OCI-LY3 (cell line): ENCODE measurements around the gene SCUBE3.

Source experiments
- CTCF ChIP-seq: fragments of 200-600, 300-600 bp; sonication (generic); IDR thresholded peaks from 2 replicates; pipeline ENCODE4 v1.5.1; 2014; ENCODE audit warnings: antibody characterized with exemption, low read length, low read depth
- EZH2phosphoT487 ChIP-seq: fragments of 200-600 bp; shearing (Covaris generic); IDR thresholded peaks from 2 replicates; pipeline ENCODE4 v1.6.1; 2018; ENCODE audit warnings: antibody characterized with exemption, mixed run types, low read depth

GRCh38 chr6:35267446-35267845 lies 53.7 kb downstream of the SCUBE3 start:
- TF ChIP-seq CTCF (no peak), EZH2phosphoT487 (no peak)
